ENCODE data around the gene CEP83. TPM values are rescaled to one million over a fixed set of nuclear protein-coding genes. Genes with fewer than 3 reads are reported as not detected.

Gene CEP83
- total RNA-seq, 1 experiment from 2014 or later, result 28.9 TPM

- DNase-seq, result no peak
- Mint-ChIP-seq H3K9me3 (ENCODE audit: low read depth, unreplicated experiment) (peaks cover 4% of the 10 kb centered on the region), H3K4me3 (ENCODE audit: low read depth, unreplicated experiment) (no peak overlapping the region), H3K4me1 (ENCODE audit: low read depth, unreplicated experiment) (no peaks in the 10 kb centered on the region), H3K36me3 (ENCODE audit: insufficient read depth, unreplicated experiment) (no peaks in the 10 kb centered on the region), H3K27ac (ENCODE audit: unreplicated experiment) (no peak overlapping the region), H3K27me3 (ENCODE audit: unreplicated experiment) (peaks cover 12% of the 10 kb centered on the region)
- intact Hi-C loops (cut with micrococcal nuclease; ENCODE audit: unreplicated experiment), result no loop called here
- TF ChIP-seq, protein P1, sequence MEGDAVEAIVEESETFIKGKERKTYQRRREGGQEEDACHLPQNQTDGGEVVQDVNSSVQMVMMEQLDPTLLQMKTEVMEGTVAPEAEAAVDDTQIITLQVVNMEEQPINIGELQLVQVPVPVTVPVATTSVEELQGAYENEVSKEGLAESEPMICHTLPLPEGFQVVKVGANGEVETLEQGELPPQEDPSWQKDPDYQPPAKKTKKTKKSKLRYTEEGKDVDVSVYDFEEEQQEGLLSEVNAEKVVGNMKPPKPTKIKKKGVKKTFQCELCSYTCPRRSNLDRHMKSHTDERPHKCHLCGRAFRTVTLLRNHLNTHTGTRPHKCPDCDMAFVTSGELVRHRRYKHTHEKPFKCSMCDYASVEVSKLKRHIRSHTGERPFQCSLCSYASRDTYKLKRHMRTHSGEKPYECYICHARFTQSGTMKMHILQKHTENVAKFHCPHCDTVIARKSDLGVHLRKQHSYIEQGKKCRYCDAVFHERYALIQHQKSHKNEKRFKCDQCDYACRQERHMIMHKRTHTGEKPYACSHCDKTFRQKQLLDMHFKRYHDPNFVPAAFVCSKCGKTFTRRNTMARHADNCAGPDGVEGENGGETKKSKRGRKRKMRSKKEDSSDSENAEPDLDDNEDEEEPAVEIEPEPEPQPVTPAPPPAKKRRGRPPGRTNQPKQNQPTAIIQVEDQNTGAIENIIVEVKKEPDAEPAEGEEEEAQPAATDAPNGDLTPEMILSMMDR (IDR thresholded peaks at IDR 0.05; ENCODE audit: unreplicated experiment), result no peak
- BruUV-seq (replicated peaks), result no TSS peak
- CTCF ChIA-PET, result no interaction called here
Measured at GRCh38 chr12:94481734-94482133, 22.1 kb upstream of the CEP83 start.

- TF ChIP-seq, protein P1 (IDR thresholded peaks at IDR 0.05; ENCODE audit: unreplicated experiment), result no peak
- DNase-seq, result no peak
- Mint-ChIP-seq H3K4me1 (ENCODE audit: low read depth, unreplicated experiment) (no peaks in the 10 kb centered on the region), H3K9me3 (ENCODE audit: low read depth, unreplicated experiment) (no peaks in the 10 kb centered on the region), H3K36me3 (ENCODE audit: insufficient read depth, unreplicated experiment) (no peaks in the 10 kb centered on the region), H3K27ac (ENCODE audit: unreplicated experiment) (no peak overlapping the region), H3K4me3 (ENCODE audit: low read depth, unreplicated experiment) (no peak overlapping the region), H3K27me3 (ENCODE audit: unreplicated experiment) (peaks cover 9% of the 10 kb centered on the region)
- no TSS peak for BruUV-seq (replicated peaks)
- intact Hi-C loops (cut with micrococcal nuclease; ENCODE audit: unreplicated experiment), result no loop called here
- CTCF ChIA-PET, result no interaction called here
Measured at GRCh38 chr12:94469522-94469921, 9.9 kb upstream of the CEP83 start.

DNA sequence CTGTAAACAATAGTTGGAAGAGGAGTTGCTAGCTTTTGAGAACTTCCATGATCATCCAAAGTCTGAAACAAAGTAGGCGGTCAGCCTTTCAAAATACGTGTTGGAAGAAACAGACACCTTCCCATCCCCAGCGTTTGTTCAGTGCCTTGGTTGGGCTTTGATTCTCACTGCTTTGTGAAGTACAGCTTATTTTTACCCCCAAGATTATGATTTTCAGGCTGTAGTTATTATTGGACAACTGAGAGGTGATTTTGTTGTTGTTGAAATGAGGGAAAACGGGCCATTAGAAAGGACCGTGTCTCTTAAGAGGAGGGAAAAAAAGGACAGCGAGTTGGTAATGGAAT is 921 bp upstream of the CEP83 start:
- TF ChIP-seq, protein P1 (IDR thresholded peaks at IDR 0.05; ENCODE audit: unreplicated experiment), result no peak
- no TSS peak for BruUV-seq (replicated peaks)
- CTCF ChIA-PET, result no interaction called here

DNA sequence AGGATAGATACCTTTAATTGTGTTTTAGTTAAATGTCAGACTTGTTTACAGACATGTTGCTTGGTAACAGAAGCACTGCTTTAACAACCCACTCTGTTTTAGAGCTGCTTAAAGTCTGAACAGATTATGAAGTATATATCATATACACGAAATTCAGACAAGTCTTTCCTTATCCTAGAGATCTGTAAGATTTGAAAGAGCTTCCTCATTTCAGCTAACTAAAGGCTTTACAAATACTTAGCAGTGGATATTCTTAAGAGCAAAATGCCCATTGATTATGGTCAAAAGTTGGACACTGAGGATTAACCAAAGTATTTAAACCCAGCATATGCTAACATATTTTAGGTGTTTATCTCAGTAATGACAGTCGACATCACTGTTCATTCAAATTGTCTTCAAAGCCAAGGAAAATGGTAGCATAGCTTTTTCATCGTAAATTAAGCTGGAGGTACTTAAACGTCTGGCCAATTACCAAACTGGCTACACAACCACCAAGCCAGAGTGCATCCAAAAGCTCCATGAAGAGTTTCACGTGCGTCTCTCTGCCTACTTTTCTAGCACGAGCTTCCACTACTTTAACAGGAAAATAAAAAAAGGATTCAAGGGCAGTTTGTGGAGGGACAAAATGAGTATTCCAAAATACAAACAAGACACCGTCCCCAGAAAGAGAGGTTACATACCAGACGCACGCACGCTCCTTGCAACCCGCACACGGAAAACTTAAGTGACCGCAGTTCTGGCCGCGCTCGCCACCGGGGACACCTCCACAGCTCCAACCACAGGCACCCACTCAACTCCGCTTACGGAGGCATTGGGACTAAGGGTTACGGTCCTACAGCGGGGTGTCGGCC is 565 bp downstream of the CEP83 start:
- TF ChIP-seq, protein P1 (IDR thresholded peaks at IDR 0.05; ENCODE audit: unreplicated experiment), result no peak
- TSS peak; percentile 77 for BruUV-seq (replicated peaks)
- peaks cover 2% of the 10 kb centered on the region for H3K9me3 Mint-ChIP-seq (ENCODE audit: low read depth, unreplicated experiment)
- H3K27ac Mint-ChIP-seq (ENCODE audit: unreplicated experiment), result peak overlapping the region; percentile 85
- CTCF ChIA-PET, result interaction anchor here (0.9 kb wide), 2 partner anchors 8 to 69 kb away, joined by 3 read pairs; no protein-coding TSS in a partner anchor
- H3K27me3 Mint-ChIP-seq (ENCODE audit: unreplicated experiment), result no peaks in the 10 kb centered on the region
- no peak for DNase-seq
- peaks cover 18% of the 10 kb centered on the region for H3K36me3 Mint-ChIP-seq (ENCODE audit: insufficient read depth, unreplicated experiment)
- H3K4me3 Mint-ChIP-seq (ENCODE audit: low read depth, unreplicated experiment), result peak overlapping the region; percentile 88
- H3K4me1 Mint-ChIP-seq (ENCODE audit: low read depth, unreplicated experiment), result peaks cover 9% of the 10 kb centered on the region
- intact Hi-C loops (cut with micrococcal nuclease; ENCODE audit: unreplicated experiment), result loop anchor here (2.0 kb wide), 1 partner anchor 54 kb away; no protein-coding TSS in a partner anchor

More for the DNA sequence above, 921 bp upstream of the CEP83 start:
- Mint-ChIP-seq H3K27me3 (ENCODE audit: unreplicated experiment) (no peaks in the 10 kb centered on the region), H3K9me3 (ENCODE audit: low read depth, unreplicated experiment) (peaks cover 2% of the 10 kb centered on the region), H3K4me1 (ENCODE audit: low read depth, unreplicated experiment) (peaks cover 9% of the 10 kb centered on the region), H3K4me3 (ENCODE audit: low read depth, unreplicated experiment) (peak overlapping the region; percentile 88), H3K36me3 (ENCODE audit: insufficient read depth, unreplicated experiment) (peaks cover 18% of the 10 kb centered on the region), H3K27ac (ENCODE audit: unreplicated experiment) (peak overlapping the region; percentile 85)
- intact Hi-C loops (cut with micrococcal nuclease; ENCODE audit: unreplicated experiment), result no loop called here
- no peak for DNase-seq

Measured in Calu3 (cell line).